ENCODE measurements around the gene MOB1A. TPM values are rescaled to one million over a fixed set of nuclear protein-coding genes. Genes with fewer than 3 reads are reported as not detected.

MOB1A gene
- total RNA-seq, 1 donor from 2014 or later: 81.0 TPM

DNA sequence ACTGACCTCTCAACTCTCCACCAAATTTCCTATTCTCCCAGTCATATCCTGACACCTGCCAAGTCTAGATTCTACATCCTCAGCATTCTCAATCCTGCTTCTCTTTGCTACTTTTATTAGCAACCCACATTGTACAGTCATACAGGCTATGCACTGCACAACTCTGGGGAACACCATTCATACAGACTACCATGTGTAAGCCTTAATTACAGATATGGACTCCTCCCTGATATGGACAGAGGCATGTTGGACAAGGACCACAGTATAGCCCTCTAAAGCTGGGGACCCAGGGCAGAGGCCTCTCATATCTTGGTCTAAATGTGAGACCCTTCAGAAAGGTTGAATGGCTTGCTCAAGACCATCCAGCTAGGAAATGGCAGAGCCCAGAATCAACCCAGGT, 67.3 kb downstream of the MOB1A start:
- DNase-seq (ENCODE audit: low spot score): no peak
- Mint-ChIP-seq H3K4me3 (ENCODE audit: unreplicated experiment) (no peak overlapping the region), H3K9me3 (ENCODE audit: low read depth) (peaks cover 5% of the 10 kb centered on the region), H3K27me3 (ENCODE audit: low read depth) (no peaks in the 10 kb centered on the region), H3K27ac (ENCODE audit: unreplicated experiment) (no peak overlapping the region), H3K36me3 (ENCODE audit: low read depth) (peaks cover 2% of the 10 kb centered on the region), H3K4me1 (ENCODE audit: low read depth) (no peaks in the 10 kb centered on the region)
- TF ChIP-seq, protein P1, sequence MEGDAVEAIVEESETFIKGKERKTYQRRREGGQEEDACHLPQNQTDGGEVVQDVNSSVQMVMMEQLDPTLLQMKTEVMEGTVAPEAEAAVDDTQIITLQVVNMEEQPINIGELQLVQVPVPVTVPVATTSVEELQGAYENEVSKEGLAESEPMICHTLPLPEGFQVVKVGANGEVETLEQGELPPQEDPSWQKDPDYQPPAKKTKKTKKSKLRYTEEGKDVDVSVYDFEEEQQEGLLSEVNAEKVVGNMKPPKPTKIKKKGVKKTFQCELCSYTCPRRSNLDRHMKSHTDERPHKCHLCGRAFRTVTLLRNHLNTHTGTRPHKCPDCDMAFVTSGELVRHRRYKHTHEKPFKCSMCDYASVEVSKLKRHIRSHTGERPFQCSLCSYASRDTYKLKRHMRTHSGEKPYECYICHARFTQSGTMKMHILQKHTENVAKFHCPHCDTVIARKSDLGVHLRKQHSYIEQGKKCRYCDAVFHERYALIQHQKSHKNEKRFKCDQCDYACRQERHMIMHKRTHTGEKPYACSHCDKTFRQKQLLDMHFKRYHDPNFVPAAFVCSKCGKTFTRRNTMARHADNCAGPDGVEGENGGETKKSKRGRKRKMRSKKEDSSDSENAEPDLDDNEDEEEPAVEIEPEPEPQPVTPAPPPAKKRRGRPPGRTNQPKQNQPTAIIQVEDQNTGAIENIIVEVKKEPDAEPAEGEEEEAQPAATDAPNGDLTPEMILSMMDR (IDR thresholded peaks at IDR 0.05): no peak

- Mint-ChIP-seq H3K4me3 (ENCODE audit: unreplicated experiment) (no peak overlapping the region), H3K27ac (ENCODE audit: unreplicated experiment) (no peak overlapping the region), H3K27me3 (ENCODE audit: low read depth) (no peaks in the 10 kb centered on the region), H3K36me3 (ENCODE audit: low read depth) (peaks cover 2% of the 10 kb centered on the region), H3K9me3 (ENCODE audit: low read depth) (peaks cover 5% of the 10 kb centered on the region), H3K4me1 (ENCODE audit: low read depth) (no peaks in the 10 kb centered on the region)
- no peak for DNase-seq (ENCODE audit: low spot score)
- TF ChIP-seq, protein P1 (IDR thresholded peaks at IDR 0.05): no peak
Observed at GRCh38 chr2:74110537-74110936, 68.1 kb downstream of the MOB1A start.

- Mint-ChIP-seq H3K27me3 (ENCODE audit: low read depth) (no peaks in the 10 kb centered on the region), H3K4me1 (ENCODE audit: low read depth) (no peaks in the 10 kb centered on the region), H3K36me3 (ENCODE audit: low read depth) (peaks cover 3% of the 10 kb centered on the region), H3K9me3 (ENCODE audit: low read depth) (peaks cover 5% of the 10 kb centered on the region), H3K27ac (ENCODE audit: unreplicated experiment) (no peak overlapping the region), H3K4me3 (ENCODE audit: unreplicated experiment) (no peak overlapping the region)
- no peak for DNase-seq (ENCODE audit: low spot score)
- TF ChIP-seq, protein P1 (IDR thresholded peaks at IDR 0.05): no peak
Observed at GRCh38 chr2:74109551-74109950, 69.1 kb downstream of the MOB1A start.

DNA sequence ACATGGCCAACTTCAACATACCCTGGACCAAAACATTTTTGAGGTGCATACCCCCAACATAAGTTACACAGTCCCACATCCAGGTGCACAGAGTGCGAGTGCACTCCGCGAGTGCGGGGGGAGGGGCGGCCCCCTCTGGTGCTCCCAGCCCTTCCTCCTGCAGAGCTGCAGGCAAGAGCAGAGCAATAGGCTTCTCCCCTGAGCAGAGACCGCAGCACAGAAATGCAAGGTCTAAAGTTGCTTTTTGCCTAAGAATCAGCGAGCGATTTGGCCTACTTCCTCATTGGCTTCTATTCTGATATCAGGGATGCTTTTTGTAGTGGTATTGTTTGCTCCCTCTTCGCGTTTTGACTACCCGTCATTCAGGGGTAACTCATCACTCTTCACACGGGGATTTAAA, 71.6 kb downstream of the MOB1A start:
- Mint-ChIP-seq H3K4me1 (ENCODE audit: low read depth) (no peaks in the 10 kb centered on the region), H3K27ac (ENCODE audit: unreplicated experiment) (no peak overlapping the region), H3K36me3 (ENCODE audit: low read depth) (peaks cover 6% of the 10 kb centered on the region), H3K9me3 (ENCODE audit: low read depth) (no peaks in the 10 kb centered on the region), H3K4me3 (ENCODE audit: unreplicated experiment) (no peak overlapping the region), H3K27me3 (ENCODE audit: low read depth) (no peaks in the 10 kb centered on the region)
- TF ChIP-seq, protein P1 (IDR thresholded peaks at IDR 0.05): no peak
- no peak for DNase-seq (ENCODE audit: low spot score)

DNA sequence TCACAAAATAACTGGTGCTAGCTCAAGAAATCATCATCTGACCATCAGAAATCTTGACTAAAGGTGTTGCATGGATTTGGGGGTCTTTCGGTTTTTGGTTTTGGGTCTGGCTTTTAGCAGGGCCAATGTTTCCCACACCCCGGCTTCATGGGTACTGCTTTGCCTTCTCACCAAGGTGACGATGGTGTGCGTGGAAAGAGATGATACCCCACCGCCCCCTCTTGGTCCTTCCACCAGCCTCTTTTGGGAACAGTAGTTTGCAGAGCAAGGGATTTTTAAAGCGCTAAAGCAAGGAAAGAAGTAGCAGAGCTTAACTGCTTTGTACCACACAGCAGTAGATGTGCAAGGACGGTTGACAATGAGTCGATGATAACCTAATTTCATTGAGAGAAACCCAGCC, 73.3 kb downstream of the MOB1A start:
- TF ChIP-seq, protein P1 (IDR thresholded peaks at IDR 0.05): no peak
- no peak overlapping the region for H3K27ac Mint-ChIP-seq (ENCODE audit: unreplicated experiment)
- no peaks in the 10 kb centered on the region for H3K9me3 Mint-ChIP-seq (ENCODE audit: low read depth)
- no peaks in the 10 kb centered on the region for H3K27me3 Mint-ChIP-seq (ENCODE audit: low read depth)
- H3K4me1 Mint-ChIP-seq (ENCODE audit: low read depth): no peaks in the 10 kb centered on the region
- H3K36me3 Mint-ChIP-seq (ENCODE audit: low read depth): peaks cover 14% of the 10 kb centered on the region
- DNase-seq (ENCODE audit: low spot score): no peak
- no peak overlapping the region for H3K4me3 Mint-ChIP-seq (ENCODE audit: unreplicated experiment)
